H1 (cell line): ENCODE results near the gene CTNNA3. TPM values are rescaled to one million over a fixed set of nuclear protein-coding genes. Genes with fewer than 3 reads are reported as not detected.

Experiments used
- CTCF ChIA-PET: fragments of 300-600 bp; sonication (Branson Sonifier 250); formaldehyde crosslinking; loops from one replicate; lab custom pipeline; 2021; ENCODE audit not compliant: partially characterized antibody; lab: Charles Lee
- POLR2A ChIA-PET: fragments of 300-600 bp; sonication (Branson Sonifier 250); formaldehyde crosslinking; loops from one replicate; lab custom pipeline; 2021; ENCODE audit warnings: inconsistent platforms; ENCODE audit not compliant: partially characterized antibody; lab: Charles Lee
- DNase-seq, 2 experiments: peaks; one replicate each; pipeline versions ENCODE4 v3.0.0 to v3.0.0-alpha.2; 2010 to 2022; ENCODE audit warnings: low spot score in 2 of 2, low read depth in 1 of 2, mixed read lengths in 1 of 2
- FAIRE-seq: peaks from 2 replicates; lab custom pipeline; 2011; peaks lifted over from hg19 to GRCh38; lab: Jason Lieb, UNC
- H2AFZ ChIP-seq: 2 replicates; pipeline ENCODE4 v1.8.1; 2012; ENCODE audit warnings: low read length, inconsistent platforms
- H2AK5ac ChIP-seq: 2 replicates; pipeline ENCODE4 v1.6.1; 2013; ENCODE audit warnings: low read depth, low read length
- H2BK120ac ChIP-seq: replicated peaks from 2 replicates; pipeline ENCODE3; 2013; ENCODE audit warnings: low read depth, low read length, inconsistent platforms
- H2BK12ac ChIP-seq: 2 replicates; pipeline ENCODE4 v1.6.1; 2013; ENCODE audit warnings: low read depth, low read length
- H2BK15ac ChIP-seq: 2 replicates; pipeline ENCODE4 v1.6.1; 2013; ENCODE audit warnings: low read length
- H2BK20ac ChIP-seq: 2 replicates; pipeline ENCODE4 v1.6.1; 2013; ENCODE audit warnings: low read length
- H2BK5ac ChIP-seq: 2 replicates; pipeline ENCODE4 v1.6.1; 2013; ENCODE audit warnings: low read depth, low read length
- H3K14ac ChIP-seq: 2 replicates; pipeline ENCODE4 v1.6.1; 2013; ENCODE audit warnings: inconsistent platforms; ENCODE audit not compliant: insufficient read length
- H3K18ac ChIP-seq: 2 replicates; pipeline ENCODE4 v1.6.1; 2013; ENCODE audit warnings: low read length; ENCODE audit errors: extremely low read depth
- H3K23ac ChIP-seq: 2 replicates; pipeline ENCODE4 v1.6.1; 2013; ENCODE audit warnings: inconsistent platforms; ENCODE audit not compliant: insufficient read length
- H3K23me2 ChIP-seq: 2 replicates; pipeline ENCODE4 v1.6.1; 2013; ENCODE audit warnings: low read depth, low read length
- H3K27ac ChIP-seq: 2 replicates; pipeline ENCODE4 v1.6.1; 2011; ENCODE audit warnings: low read depth, low read length, inconsistent platforms
- H3K27me3 ChIP-seq, 4 experiments: replicated peaks in 1 of 4; 1 replicate in 1 of 4; 2 replicates in 3 of 4; pipeline versions ENCODE4 v1.6.1 to v1.8.1; 2011 to 2013; ENCODE audit warnings: low read length in 3 of 4, mild to moderate bottlenecking in 3 of 4, inconsistent platforms in 2 of 4, mixed read lengths in 2 of 4, moderate library complexity in 1 of 4; ENCODE audit not compliant: control insufficient read depth in 3 of 4, insufficient read depth in 3 of 4; ENCODE audit errors: extremely low read depth in 1 of 4
- H3K36me3 ChIP-seq, 4 experiments: 2 replicates each; pipeline versions ENCODE4 v1.6.1 to v1.8.1; 2011 to 2013; ENCODE audit warnings: mild to moderate bottlenecking in 4 of 4, low read length in 3 of 4, moderate library complexity in 2 of 4, control low read depth in 1 of 4, inconsistent platforms in 1 of 4; ENCODE audit not compliant: insufficient read depth in 4 of 4, control insufficient read depth in 2 of 4
- H3K4ac ChIP-seq: replicated peaks from 2 replicates; pipeline ENCODE3; 2013; ENCODE audit warnings: low read length, low read depth, mixed read lengths, inconsistent platforms; ENCODE audit not compliant: insufficient read length
- H3K4me1 ChIP-seq, 4 experiments: replicated peaks in 1 of 4; 1 replicate in 1 of 4; 2 replicates in 3 of 4; pipeline versions ENCODE4 v1.6.1 to v1.8.1; 2011 to 2013; ENCODE audit warnings: low read length in 3 of 4, inconsistent platforms in 2 of 4, mixed read lengths in 1 of 4; ENCODE audit not compliant: insufficient read depth in 4 of 4, control insufficient read depth in 3 of 4
- H3K4me2 ChIP-seq, 2 experiments: 2 replicates each; pipeline versions ENCODE4 v1.6.1 to v1.8.1; 2011 to 2013; ENCODE audit warnings: low read depth in 2 of 2, low read length in 2 of 2, control low read depth in 1 of 2, inconsistent platforms in 1 of 2, mild to moderate bottlenecking in 1 of 2; ENCODE audit not compliant: insufficient read depth in 1 of 2
- H3K4me3 ChIP-seq, 4 experiments: fragments of 200-600, 300-600 bp in 1 of 4; sonication (generic), shearing (Covaris generic), sonication (Bioruptor Twin) in 1 of 4; 2 replicates each; pipeline versions ENCODE4 v1.5.1 to v1.8.1; 2011 to 2016; ENCODE audit warnings: low read length in 4 of 4, low read depth in 3 of 4, control low read depth in 2 of 4, inconsistent platforms in 2 of 4, mild to moderate bottlenecking in 2 of 4, mixed read lengths in 1 of 4, moderate library complexity in 1 of 4; ENCODE audit not compliant: insufficient read depth in 2 of 4; ENCODE audit errors: extremely low read depth in 1 of 4
- H3K56ac ChIP-seq: replicated peaks from 2 replicates; pipeline ENCODE3; 2013; ENCODE audit warnings: low read depth, mild to moderate bottlenecking, mixed read lengths, low read length, inconsistent platforms; ENCODE audit not compliant: insufficient read length
- H3K79me1 ChIP-seq: 2 replicates; pipeline ENCODE4 v1.6.1; 2013; ENCODE audit warnings: low read depth, low read length, control low read depth
- H3K79me2 ChIP-seq, 2 experiments: 2 replicates each; pipeline versions ENCODE4 v1.6.1 to v1.8.1; 2012 to 2013; ENCODE audit warnings: low read length in 2 of 2, mild to moderate bottlenecking in 2 of 2, inconsistent platforms in 1 of 2; ENCODE audit not compliant: insufficient read depth in 2 of 2, control insufficient read depth in 1 of 2
- H3K9ac ChIP-seq, 4 experiments: replicated peaks in 1 of 4; 1 replicate in 1 of 4; 2 replicates in 3 of 4; pipeline versions ENCODE4 v1.6.1 to v1.8.1; 2011 to 2013; ENCODE audit warnings: low read depth in 3 of 4, low read length in 3 of 4, control low read depth in 2 of 4, mild to moderate bottlenecking in 2 of 4, moderate library complexity in 2 of 4, inconsistent platforms in 1 of 4; ENCODE audit errors: extremely low read depth in 1 of 4
- H3K9me3 ChIP-seq, 2 experiments: 2 replicates each; pipeline versions ENCODE4 v1.6.1 to v1.8.1; 2012 to 2013; ENCODE audit warnings: mild to moderate bottlenecking in 2 of 2, moderate library complexity in 2 of 2, control low read depth in 1 of 2, inconsistent platforms in 1 of 2, low read depth in 1 of 2, low read length in 1 of 2, mixed read lengths in 1 of 2; ENCODE audit not compliant: insufficient read depth in 2 of 2
- H4K20me1 ChIP-seq, 2 experiments: replicated peaks in 1 of 2; 2 replicates each; pipeline versions ENCODE3 to v1.8.1; 2011 to 2013; ENCODE audit warnings: inconsistent platforms in 2 of 2, low read length in 2 of 2, mild to moderate bottlenecking in 1 of 2; ENCODE audit not compliant: insufficient read depth in 2 of 2, control insufficient read depth in 1 of 2
- H4K5ac ChIP-seq: 2 replicates; pipeline ENCODE4 v1.6.1; 2013; ENCODE audit warnings: low read length, low read depth, mixed read lengths, inconsistent platforms; ENCODE audit not compliant: insufficient read length
- H4K8ac ChIP-seq: 2 replicates; pipeline ENCODE4 v1.8.0; 2013; ENCODE audit warnings: mild to moderate bottlenecking, moderate library complexity, low read length, inconsistent platforms; ENCODE audit not compliant: insufficient read depth; ENCODE audit errors: extremely low read depth
- H4K91ac ChIP-seq: replicated peaks from 2 replicates; pipeline ENCODE3; 2013; ENCODE audit warnings: low read length, mixed read lengths, inconsistent platforms; ENCODE audit not compliant: insufficient read length
- EZH2 ChIP-seq: fragments of 200-600 bp; sonication (generic); IDR thresholded peaks from 2 replicates; pipeline ENCODE4 v1.7.1; 2012; ENCODE audit warnings: low read depth, mild to moderate bottlenecking, moderate library complexity, low read length, inconsistent platforms; ENCODE audit not compliant: severe bottlenecking
- HDAC6 ChIP-seq: IDR thresholded peaks from one replicate; pipeline ENCODE4 v1.7.1; 2012; ENCODE audit warnings: low read depth, mild to moderate bottlenecking, inconsistent platforms, low read length, moderate library complexity
- POLR2A ChIP-seq, 2 experiments: IDR thresholded peaks; 1 replicate in 1 of 2; 2 replicates in 1 of 2; pipeline ENCODE4 v1.6.1; 2011; ENCODE audit warnings: low read depth in 2 of 2, low read length in 2 of 2, mild to moderate bottlenecking in 2 of 2; ENCODE audit errors: control extremely low read depth in 1 of 2
- RBBP5 ChIP-seq: IDR thresholded peaks from 2 replicates; pipeline ENCODE4 v1.7.1; 2012; ENCODE audit warnings: low read depth, mild to moderate bottlenecking, inconsistent platforms, low read length, moderate library complexity, borderline replicate concordance
- RFX5 ChIP-seq: IDR thresholded peaks from 2 replicates; pipeline ENCODE4 v1.6.1; 2011; ENCODE audit warnings: low read depth, low read length, improper control_type of control experiment, borderline replicate concordance
- SIN3A ChIP-seq, 2 experiments: IDR thresholded peaks in 1 of 2; conservative IDR thresholded peaks in 1 of 2; 2 replicates each; pipeline ENCODE4 v1.6.1; 2011 to 2012; ENCODE audit warnings: low read length in 2 of 2, improper control_type of control experiment in 1 of 2, low read depth in 1 of 2, mild to moderate bottlenecking in 1 of 2
- SIRT6 ChIP-seq: IDR thresholded peaks from one replicate; pipeline ENCODE4 v1.7.1; 2012; ENCODE audit warnings: low read length, inconsistent platforms
- SRF ChIP-seq: IDR thresholded peaks from 2 replicates; pipeline ENCODE4 v1.6.1; 2011; ENCODE audit warnings: mild to moderate bottlenecking, low read depth, low read length, moderate library complexity
- polyA plus RNA-seq, 7 experiments: library from polyadenylated mRNA; depleted of rRNA in 3 of 7; stranded (reverse) in 5 of 7; unstranded in 2 of 7; fragments of >200 nt in 5 of 7; fragments of 200-250 nt in 2 of 7; gene quantifications; 1 replicate in 5 of 7; 2 replicates in 1 of 7; 4 replicates in 1 of 7; pipeline versions ENCODE4 v1.2.1 to v1.2.3, GENCODE V29; 2011 to 2013; ENCODE audit warnings: missing spikeins in 2 of 7, mixed read lengths in 2 of 7
- total RNA-seq: library from RNA; stranded (reverse); fragmentation: NEBNext Ultra II Directional; extraction: Animal tissue kit (Norgen Biotek cat#: 25700); gene quantifications from 2 replicates; pipeline ENCODE4 v1.2.1, GENCODE V29; 2021
- TF ChIP-seq, protein P1 (sequence below): IDR thresholded peaks from 2 replicates; pipeline ENCODE4 v1.6.1; 2012; ENCODE audit warnings: low read length, inconsistent platforms
- TF ChIP-seq, protein P2 (sequence below): IDR thresholded peaks from 2 replicates; pipeline ENCODE4 v1.6.1; 2011; ENCODE audit warnings: low read length, improper control_type of control experiment
- TF ChIP-seq, protein P3 (sequence below): IDR thresholded peaks from 2 replicates; pipeline ENCODE4 v1.6.1; 2012; ENCODE audit warnings: inconsistent platforms

CTNNA3 gene
- total and polyA plus RNA-seq, 2 of the 8 experiments (the other 6 are each of a cell fraction or from before 2014, with no cell fraction given) = 1.3 to 1.5 TPM

DNA sequence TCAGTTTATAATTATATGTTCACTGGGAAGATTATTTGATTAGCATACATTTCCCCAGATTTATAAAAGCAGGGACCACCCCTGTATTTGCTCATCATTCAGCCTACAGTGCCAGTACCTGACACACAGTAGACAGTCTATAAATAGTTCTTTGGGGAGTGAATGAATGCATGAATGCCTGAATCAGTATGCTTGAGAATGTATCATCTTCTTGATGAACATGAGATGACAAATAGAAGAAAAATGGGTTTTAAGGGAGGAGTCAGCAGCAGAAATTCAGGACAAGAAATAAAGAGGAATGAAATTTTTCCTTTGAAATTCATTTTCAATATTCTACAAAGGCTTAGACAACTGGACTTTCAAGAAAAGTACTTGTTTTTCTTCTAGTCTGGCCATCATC is 1066.0 kb downstream of the CTNNA3 start:
- H3K27ac ChIP-seq = no peak overlapping the region
- H3K4me2 ChIP-seq = no peak overlapping the region
- no peak overlapping the region for H3K56ac ChIP-seq
- no peak for DNase-seq
- no peak overlapping the region for H2BK5ac ChIP-seq
- H3K18ac ChIP-seq = no peak overlapping the region
- H3K79me1 ChIP-seq = no peaks in the 10 kb centered on the region
- no peaks in the 10 kb centered on the region for H4K20me1 ChIP-seq
- H2AK5ac ChIP-seq = no peak overlapping the region
- no peaks in the 10 kb centered on the region for H3K9me3 ChIP-seq
- no peaks in the 10 kb centered on the region for H3K36me3 ChIP-seq
- no peaks in the 10 kb centered on the region for H3K23me2 ChIP-seq
- H2BK12ac ChIP-seq = no peak overlapping the region
- H2BK15ac ChIP-seq = no peak overlapping the region
- H4K8ac ChIP-seq = no peak overlapping the region
- ChIA-PET CTCF (interaction anchor here (1.0 kb wide), 1 partner anchor 44 kb away, joined by 4 read pairs; no protein-coding TSS in a partner anchor), POLR2A (no interaction called here)
- H2AFZ ChIP-seq = no peak overlapping the region
- H3K27me3 ChIP-seq = no peaks in the 10 kb centered on the region
- no peak for FAIRE-seq
- no peaks in the 10 kb centered on the region for H3K4me1 ChIP-seq
- H3K23ac ChIP-seq = no peak overlapping the region
- no peak overlapping the region for H3K4ac ChIP-seq
- no peak overlapping the region for H4K91ac ChIP-seq
- H2BK20ac ChIP-seq = no peak overlapping the region
- H3K4me3 ChIP-seq = no peak overlapping the region
- no peaks in the 10 kb centered on the region for H3K79me2 ChIP-seq
- H3K14ac ChIP-seq = no peak overlapping the region
- H4K5ac ChIP-seq = no peak overlapping the region
- H2BK120ac ChIP-seq = no peak overlapping the region
- H3K9ac ChIP-seq = no peak overlapping the region
- TF ChIP-seq HDAC6 (no peak), POLR2A (IDR thresholded peaks at IDR 0.05; ENCODE audit: control extremely low read depth in 1 of 2, low read depth in 2 of 2, low read length in 2 of 2) (no peak), SRF (no peak), EZH2 (no peak), RFX5 (no peak), RBBP5 (no peak), SIN3A (conservative IDR thresholded peaks at IDR 0.05 in 1 of 2, IDR thresholded peaks at IDR 0.05 in 1 of 2; ENCODE audit: low read depth in 1 of 2, low read length in 2 of 2) (no peak), SIRT6 (no peak)
- TF ChIP-seq, protein P1, sequence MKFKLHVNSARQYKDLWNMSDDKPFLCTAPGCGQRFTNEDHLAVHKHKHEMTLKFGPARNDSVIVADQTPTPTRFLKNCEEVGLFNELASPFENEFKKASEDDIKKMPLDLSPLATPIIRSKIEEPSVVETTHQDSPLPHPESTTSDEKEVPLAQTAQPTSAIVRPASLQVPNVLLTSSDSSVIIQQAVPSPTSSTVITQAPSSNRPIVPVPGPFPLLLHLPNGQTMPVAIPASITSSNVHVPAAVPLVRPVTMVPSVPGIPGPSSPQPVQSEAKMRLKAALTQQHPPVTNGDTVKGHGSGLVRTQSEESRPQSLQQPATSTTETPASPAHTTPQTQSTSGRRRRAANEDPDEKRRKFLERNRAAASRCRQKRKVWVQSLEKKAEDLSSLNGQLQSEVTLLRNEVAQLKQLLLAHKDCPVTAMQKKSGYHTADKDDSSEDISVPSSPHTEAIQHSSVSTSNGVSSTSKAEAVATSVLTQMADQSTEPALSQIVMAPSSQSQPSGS = no peak
- TF ChIP-seq, protein P2, sequence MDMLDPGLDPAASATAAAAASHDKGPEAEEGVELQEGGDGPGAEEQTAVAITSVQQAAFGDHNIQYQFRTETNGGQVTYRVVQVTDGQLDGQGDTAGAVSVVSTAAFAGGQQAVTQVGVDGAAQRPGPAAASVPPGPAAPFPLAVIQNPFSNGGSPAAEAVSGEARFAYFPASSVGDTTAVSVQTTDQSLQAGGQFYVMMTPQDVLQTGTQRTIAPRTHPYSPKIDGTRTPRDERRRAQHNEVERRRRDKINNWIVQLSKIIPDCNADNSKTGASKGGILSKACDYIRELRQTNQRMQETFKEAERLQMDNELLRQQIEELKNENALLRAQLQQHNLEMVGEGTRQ = no peak
- TF ChIP-seq, protein P3, sequence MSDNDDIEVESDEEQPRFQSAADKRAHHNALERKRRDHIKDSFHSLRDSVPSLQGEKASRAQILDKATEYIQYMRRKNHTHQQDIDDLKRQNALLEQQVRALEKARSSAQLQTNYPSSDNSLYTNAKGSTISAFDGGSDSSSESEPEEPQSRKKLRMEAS = no peak
